CD4-positive, alpha-beta T cell treated with Interleukin-17A for 1 hour (primary cell): ENCODE data around the gene EVC.
"Not testable (repeated sequence)": the region's sequence is repeated elsewhere in the genome, so short reads cannot be mapped to it uniquely, and the experiment has no call there.

ENCODE experiments used
- DNase-seq: peaks from one replicate; pipeline ENCODE4 v3.0.0-alpha.2; 2020

EVC gene

DNA sequence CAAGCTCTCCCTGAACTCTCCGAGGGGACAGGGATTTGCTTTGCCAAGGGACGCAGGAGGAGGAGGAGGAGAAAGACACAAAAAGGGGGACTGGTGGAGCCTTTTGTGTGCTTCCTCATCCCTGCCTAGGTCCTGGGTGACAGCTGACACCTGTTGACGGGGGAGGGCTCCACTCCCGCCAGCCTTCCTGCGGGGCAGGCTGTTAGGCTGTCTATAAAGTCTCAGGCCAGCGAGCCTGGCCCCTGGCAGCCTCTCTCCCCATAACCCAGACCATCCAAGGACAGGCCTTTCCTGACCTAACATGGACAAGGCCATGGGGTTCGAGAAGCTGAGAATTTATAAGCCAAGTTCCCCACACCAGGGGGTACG is 1.8 kb upstream of the EVC start:
- no peak for DNase-seq

DNA sequence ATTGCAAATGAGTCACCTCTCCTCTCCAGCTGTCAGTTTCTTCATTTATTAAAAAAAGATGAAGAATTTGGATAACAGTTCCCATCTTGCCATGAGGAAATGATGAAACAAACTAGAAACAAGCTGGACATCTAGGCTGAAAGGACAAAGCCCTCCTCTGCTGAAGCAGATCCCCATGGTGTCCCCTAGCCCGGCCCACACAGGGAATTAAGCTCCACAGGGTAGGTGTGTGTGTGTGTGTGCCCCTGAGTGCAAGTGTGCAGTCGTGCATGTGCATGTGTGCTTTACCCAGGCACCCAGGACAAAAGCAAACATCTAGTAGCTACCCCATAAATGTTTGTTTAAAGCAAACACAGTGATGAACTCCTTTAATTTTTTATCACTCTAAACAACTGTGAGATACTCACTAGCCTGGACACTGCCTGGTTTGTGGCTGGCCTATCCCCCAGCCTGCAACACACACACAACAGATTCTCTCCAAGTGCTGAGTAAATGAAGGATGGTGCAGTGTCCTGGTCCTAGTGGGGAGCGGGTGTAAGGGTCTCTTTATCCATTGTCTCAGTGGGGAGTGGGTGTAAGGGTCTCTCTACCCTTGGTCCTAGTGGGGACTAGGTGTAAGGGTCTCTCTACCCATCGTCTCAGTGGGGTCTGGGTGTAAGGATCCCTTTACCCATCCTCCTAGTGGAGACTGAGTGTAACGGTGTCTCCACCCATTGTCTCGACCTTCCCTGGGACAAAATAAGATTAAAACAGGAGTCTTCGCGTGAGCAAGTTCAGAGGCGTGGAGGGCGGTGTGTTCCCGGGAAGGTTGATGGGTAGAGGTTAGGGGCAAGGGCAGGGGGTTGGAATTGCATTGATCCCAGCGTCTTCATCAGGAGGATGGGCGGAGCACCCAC is 688 bp upstream of the EVC start:
- DNase-seq, result no peak

DNA sequence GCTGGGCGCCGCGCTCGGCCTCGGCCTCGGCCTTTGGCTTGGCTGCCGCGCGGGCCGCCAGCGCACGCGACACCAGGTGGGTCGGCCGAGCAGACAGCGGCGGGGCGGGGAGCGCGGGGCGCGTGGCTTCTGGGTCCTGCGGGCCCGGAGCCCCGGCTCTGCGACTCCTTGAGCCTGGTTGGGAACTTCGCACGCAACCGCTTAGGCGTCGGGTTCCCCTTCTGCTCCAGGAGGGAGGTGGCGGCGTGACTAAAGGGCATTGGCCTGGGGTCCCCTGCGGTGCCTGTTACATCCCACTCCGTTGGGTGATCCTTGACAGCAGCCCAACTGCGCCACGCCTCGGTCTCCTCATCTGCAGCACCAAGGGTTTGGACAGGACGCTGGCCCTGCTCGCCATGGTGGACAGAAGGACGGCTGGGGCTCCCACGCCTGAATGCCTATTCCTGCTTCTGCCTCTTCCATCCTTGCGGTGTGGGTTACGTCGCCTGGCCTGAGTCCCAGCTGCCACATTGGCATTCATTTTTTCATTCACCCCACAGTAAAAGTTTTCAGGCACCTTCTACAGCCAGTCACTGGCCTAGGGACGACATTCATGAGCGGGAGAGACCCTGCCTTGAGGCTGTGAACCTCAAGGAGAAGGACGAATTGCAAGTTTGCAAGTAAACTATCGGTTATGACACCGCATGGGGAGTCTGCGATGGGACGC is 631 bp downstream of the EVC start:
- DNase-seq, result no peak

DNA sequence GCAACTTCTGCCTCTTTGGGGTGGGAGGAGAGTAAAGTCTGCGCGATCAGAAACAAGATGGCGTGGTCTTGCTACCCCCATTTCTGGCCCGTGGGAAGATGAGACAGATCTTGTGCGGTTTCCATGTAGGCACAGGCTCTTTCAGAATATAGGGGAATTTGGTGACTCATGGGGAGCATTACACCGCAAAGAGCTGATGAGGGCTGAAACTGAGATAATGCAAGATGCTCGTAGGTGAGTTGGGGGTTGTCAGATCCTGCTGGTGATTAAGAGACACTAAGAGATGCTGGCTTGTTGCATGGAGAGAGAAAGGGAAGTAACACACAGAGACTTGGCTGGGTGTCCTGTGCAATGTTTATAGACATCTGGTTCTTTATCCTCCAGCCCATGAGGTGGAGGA is 1.5 kb downstream of the EVC start:
- DNase-seq, result no peak

DNA sequence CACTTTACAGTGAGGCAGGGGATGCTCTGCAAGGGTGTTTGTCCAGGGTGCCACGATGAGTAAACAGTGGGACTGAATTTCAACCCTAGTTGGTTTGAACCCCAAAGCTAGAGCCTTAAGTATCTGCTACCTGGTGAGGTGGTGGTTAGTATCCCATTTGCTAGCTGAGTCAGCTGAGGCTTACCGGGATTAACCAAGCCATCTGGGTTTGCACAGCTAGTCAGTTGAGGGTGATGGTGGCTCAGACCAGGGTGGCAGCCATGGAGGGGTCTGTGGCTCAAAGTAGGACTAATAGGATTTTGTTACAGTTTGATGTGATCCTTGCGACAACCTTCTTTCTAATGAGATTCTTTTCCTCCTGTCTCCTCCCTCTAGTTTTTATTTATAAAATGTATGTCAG is 1.9 kb downstream of the EVC start:
- no peak for DNase-seq

DNA sequence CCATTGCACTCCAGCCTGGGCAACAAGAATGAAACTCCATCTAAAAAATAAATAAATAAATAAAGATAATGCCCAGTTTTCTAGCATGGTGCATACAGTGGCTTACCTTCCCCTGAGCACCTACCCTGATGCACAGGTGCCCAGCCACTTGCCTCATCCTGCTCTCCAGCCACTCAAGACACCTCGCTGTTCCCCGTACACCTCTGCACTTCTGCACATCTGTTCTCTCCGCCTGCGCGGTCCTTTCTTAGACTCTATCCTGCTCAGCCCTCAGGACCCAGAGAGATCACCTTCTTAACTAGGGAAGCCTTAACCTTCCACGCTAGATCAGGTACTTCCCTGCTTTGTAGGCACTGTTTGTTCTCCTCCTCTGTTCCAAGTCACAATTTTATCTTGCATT is 2.9 kb downstream of the EVC start:
- DNase-seq, result no peak

DNA sequence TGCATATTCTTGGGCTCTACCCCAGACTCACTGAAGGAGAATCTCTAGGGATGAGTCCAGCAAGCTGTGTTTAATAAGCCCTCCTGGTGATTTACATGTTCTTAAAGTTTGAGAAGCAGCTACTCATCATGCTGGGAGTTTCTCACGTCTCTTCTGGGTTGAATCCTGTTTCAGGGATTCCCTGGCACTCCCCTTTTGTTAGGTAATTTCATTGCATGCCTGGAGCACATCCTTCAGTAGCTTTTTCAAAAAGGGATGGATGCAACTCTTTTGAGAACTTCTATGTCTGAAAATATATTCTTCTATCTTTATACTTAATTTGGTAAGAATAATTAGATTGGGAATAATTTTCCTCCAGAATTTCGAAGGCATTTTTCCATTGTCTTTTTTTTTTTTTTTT is 4.4 kb downstream of the EVC start:
- no peak for DNase-seq

DNA sequence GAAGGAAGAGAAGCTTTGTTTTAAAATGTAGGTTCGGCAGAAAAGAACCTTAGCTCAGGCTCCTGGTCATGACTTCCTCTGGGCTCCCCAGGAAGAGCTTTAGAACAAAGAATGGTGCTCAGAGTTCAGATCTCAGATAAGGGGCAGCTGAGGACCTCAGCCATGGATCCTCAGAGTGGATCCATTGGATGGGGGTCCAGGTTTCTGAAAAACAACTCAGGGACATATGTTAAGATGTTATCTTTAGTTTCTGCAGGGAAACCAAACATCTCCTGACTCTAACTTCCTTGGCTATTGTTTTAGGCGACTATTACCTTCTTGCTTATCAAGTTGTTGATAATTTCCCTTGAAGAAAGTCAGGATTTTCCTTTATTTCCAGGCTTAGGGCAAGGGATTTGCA is 5.4 kb downstream of the EVC start:
- DNase-seq, result no peak

DNA sequence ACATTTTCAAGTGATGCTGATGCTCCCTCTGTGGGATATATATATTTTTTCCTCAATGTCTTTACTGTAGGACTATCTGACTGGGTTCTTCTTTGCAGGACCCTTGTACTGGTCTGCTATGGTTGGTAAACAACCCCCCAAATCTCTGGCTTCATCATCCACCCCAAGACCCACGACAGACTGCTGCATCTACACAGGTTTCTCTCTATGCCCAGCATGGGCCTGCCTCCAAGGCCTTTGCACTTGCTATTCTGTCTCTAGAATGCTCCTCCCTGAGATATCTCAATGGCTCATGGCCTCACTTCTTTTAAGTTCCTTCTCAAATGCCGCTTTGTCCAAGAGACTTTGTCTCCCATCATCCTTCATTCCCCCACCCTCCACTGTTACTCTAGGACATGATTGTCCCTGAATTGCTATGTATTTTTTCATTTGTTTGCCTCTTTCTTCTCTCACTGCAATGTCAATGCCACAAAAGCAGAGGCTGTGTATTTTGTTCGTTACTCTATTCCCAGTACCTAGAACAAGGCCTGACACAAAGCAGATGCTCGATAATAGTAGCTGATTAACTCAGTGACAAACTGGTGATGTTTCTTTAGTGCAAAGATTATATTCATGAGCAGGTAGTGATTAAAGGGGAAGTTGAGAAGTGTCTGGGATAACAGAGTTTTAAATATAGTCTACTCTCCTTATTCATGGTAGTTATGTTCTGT is 6.6 kb downstream of the EVC start:
- DNase-seq, result no peak

DNA sequence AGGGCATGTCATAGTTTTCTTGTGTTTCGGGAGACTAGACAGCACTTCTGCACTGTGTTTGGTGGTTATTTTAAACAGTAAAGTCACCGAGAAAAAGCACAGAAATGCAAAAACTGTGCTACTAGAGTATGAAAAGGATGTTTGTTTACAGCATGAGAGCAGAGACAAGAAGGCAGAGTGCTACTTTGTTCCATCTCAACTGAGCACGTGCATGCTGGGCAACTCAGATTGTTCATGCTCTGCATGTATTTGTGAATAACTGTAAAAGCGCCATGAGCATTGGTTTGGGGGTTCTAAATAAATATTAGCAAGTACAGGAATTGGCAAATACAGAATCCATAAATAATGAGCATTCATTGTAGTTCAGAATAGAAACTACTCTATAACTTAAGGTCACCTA is 7.4 kb downstream of the EVC start:
- DNase-seq, result no peak

DNA sequence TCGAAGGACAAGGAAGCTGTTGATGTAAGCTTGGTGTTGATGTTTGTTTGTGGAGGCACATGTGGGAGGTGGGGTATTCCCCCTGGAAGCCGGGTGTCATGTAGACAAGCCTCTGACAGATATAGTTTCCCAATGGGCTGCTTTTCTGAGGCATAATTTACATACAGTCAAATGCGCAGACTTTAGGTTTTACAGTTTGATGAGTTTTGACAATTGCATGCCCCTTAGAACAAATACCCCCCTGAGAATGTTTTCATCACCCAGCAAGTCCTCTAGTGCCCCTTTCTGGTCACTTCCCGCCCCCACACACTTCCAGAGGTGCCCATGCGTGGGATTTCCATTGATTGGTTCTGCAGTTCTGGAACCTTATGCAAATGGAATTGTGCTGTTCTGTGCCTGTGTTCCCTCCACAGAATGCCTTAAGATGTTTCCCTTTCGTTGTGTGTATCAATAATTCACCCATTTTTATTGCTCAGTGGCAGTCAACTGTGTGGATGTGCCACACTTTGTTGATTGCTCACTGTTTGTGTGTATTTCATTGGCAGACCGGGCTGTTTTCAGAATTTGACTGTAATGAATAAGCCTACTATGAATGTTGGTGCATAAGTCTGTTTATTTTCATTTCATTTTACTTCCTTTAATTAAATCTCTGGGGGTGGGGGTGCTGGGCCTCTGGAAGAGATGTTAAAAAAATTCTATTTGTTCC is 8.5 kb downstream of the EVC start:
- no peak for DNase-seq

DNA sequence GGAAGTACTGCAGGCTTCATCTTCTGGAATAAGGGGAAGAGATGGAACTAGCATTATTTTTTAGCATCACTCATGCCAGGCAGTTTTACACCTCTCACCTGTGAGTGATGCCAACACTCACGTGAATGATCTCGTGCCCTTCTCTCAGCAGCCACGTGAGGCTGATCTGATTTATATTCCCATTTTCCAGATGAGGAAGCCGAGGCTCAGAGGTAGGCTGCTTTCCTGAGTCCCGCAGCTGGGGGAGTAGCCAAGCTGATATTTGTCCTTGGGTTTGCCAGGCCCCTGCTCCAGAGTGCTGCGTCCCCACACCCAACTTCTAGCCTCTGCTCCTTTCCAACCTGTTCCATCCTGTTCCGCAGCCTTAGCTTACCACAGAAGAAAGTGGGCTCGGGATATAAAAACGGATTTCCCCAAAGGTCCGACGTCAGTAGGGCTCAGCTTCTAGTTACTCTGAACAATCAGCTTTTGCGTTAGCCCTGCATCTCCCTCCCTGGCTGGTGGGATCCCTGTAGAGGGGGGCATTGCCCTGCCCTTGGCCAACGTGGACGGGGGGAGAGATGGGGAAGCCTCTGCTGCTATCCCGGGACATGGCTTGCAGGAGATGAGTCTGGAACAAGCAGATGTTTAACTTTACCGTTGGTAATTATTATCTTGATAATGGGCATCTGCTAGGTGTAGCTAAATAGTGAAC is 9.3 kb downstream of the EVC start:
- DNase-seq, result no peak

DNA sequence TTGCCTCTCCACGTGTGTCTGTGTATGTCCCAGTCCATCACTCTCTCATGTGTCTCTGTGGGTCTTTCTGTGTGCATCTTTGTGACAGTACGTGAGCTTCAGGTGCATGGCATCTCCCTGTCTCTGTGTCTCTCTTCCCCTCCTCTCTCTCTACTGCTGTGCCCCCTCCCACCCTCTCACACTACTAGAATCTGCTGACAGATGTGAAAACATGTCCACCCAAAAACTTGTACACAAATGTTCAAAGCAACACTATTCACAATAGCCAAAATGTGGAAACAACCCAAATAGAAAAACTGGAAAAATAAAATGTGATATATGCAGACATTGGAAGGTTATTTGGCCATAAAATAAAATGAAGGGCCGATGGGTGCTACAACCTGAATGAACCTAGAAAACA is 10.0 kb downstream of the EVC start:
- DNase-seq, result no peak

DNA sequence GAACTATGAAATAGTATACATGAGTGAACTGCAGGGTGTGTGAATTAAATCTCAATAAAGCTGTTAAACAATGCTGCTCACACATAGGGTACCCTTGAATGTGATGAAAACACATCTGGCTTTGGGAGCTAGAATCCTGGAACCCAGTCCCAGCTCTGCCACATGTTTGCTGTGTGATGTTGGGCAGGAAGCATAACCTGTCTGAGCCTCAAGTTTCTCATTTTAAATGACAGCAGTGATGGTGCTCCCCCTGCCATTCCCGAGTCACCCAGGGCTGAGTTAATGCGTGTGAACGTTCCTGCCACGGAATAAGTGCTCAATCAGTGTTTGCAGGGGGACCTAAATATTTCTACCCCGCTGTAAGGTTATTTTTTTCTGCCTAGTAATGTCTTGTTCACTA is 10.9 kb downstream of the EVC start:
- DNase-seq, result no peak

DNA sequence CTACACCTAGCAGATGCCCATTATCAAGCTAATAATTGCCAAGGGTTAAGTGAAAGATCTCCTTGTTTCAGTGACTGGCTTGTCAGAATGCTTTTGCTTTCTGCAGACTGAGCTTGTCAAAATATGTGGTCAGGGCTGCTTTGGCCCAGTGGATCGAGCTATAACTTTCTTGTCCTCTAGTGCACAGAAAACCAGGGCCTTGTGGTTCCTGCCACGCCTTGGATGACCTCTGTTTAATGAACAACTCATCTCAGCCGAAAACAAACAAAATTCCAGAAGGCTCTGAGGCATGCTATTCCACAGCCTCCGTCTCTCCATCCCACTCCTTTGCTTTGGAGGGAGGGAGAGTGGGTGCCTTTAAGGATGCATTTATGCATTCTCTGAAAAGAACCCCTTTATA is 11.3 kb downstream of the EVC start:
- no peak for DNase-seq

DNA sequence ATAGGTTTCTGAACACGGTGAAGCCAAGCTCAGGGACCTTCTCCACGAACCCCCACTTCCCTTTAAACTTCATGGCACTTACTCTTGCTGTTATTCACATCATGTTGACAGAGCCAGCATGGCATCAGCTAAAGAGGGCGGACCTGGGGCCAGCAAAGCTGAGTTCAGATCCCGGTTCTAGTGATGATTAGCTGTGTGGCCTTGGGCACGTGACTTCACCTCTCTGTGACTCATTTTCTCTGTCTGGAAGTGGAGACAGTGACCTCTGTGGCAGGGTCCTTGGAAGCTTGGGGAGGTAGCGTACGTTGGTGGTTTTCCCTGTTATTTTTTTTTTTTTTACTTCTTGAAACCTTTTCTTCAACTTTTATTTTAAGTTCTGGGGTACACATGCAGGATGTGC is 13.4 kb downstream of the EVC start:
- no peak for DNase-seq

DNA sequence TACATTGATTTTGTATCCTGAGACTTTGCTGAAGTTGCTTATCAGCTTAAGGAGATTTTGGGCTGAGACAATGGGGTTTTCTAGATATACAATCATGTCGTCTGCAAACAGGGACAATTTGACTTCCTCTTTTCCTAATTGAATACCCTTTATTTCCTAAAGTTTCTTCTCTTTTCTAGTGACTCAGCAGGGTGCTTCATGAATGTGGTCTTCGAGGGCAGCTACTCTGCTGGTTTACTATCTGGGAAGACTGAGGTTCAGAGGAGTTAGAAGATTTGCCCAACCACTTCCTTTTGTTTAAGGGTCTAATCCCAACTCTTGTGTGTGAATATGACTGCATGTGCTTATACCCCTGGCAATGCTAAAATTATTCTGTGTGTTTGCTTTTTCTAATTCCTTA is 17.4 kb downstream of the EVC start:
- not testable (repeated sequence) for DNase-seq

DNA sequence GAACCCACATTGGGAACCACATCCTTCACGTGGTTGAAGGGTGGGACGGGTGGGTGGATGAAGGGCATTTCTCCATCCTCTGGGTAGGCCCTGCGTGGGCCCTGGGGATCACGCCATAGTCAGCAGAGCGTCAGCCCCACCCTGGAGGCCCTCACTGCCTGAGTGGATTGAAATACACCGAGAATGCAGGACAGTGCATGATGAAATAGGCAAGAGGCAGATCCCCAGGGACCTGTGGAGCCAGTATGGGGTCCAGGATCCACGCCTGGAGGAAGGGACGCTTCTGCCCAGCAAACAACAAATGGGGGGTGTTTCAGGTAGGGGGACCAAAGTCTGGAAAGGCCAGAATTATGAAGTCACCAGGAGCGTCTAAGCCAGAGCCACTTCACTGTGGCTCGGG is 19.4 kb downstream of the EVC start:
- no peak for DNase-seq

DNA sequence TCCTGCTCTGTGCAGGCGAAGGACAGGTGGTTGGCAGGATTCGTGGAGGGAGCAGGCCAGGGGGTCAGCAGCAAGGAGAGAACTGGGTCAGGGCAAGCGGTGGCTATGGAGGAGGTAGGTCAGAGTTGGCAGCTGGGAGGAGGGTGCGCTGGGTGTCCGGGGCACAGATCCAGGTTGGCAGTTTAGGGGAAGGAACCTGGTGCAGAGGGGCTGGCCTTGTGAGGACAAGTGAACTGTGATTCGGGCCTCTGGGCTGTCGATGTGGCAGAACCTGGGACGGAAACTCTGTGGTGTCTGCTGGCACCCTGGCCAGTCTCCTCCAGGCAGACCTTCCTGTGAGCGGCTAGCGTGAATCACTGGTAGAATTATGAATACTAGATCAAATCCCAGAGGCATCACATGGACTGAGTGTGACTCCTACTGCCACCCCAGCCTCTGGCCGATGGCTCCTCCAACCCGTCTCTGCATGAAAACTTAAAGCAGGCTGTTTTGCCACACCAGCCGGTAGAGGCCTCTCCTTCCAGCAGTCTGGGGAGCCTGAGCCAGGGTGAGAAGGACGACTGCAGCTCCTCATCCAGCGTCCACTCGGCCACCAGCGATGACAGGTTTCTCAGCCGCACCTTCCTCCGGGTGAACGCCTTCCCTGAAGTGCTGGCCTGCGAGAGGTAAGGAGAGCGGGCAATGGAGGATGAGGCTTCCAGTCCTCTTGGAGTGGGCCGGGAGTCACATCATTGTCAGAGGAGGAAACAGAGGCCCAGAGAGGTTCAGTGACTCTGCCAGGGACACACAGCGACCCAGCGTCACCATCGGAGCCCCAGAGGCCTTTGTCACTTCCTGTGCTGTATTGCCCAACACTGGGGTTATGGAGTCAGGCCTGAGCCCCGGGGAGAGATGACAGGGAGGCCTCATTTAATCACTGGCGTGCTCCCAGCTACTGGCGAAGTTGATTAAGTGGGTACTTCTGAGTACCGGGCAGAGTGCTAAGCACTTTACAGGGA is 20.3 kb downstream of the EVC start:
- DNase-seq, result no peak

DNA sequence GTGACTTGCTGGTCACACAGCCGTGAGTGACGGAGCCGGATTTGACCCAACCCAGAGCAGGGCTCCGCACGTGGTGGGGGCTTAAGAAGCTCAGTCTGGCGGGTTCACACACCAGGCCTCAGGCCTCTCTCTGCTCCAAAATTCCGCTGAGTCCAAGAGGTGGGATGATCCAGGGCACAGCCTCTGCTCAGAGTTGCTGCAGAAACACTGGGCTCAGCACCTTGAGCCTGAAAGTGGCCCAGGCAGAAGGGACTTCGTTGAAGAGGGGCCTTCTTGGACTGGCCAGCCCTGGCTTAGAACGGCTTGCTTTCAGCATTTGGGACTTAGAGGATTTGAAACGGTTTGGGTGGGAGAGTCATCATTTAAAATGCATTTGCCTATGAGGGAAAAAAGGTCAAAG is 21.2 kb downstream of the EVC start:
- DNase-seq, result no peak

DNA sequence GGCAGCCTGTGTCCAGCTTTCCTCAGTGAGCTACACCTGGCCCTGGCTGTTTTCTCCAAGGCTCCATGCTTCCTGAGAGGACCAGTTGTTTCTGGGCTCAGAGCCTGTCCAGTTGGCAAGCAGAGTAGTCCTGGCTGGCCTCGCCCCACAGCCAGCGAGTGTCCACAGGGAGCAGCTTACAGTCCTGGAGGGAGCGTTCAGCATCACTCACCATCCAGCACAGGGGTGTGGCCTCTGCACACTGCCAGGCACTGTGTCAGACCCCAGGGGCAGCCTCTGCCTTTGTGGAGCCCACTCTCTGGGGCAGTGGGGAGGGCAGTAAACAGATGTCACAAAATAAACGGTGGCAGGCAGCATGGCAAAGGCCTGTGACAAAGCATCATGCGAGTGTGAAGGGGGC is 23.9 kb downstream of the EVC start:
- no peak for DNase-seq
